HepG2 (cell line): Measurements from ENCODE around the gene CYSRT1. TPM values are rescaled to one million over a fixed set of nuclear protein-coding genes. Genes with fewer than 3 reads are reported as not detected.
A peak's percentile ranks its signal among the peaks of the same experiment; 100 is the strongest.

Source experiments
- AHR ChIP-seq: IDR thresholded peaks from 2 replicates; pipeline ENCODE4 v1.6.1; 2018; ENCODE audit warnings: missing genetic modification reagents, missing compliant biosample characterization
- DMAP1 ChIP-seq: IDR thresholded peaks from 2 replicates; pipeline ENCODE4 v1.6.1; 2016
- GMEB1 ChIP-seq: sonication (generic); formaldehyde crosslinking; IDR thresholded peaks from 2 replicates; pipeline ENCODE4 v1.5.1; 2020; ENCODE audit warnings: missing genetic modification reagents, mild to moderate bottlenecking, borderline replicate concordance
- IKZF4 ChIP-seq: sonication (generic); formaldehyde crosslinking; IDR thresholded peaks from 2 replicates; pipeline ENCODE4 v1.5.1; 2020; ENCODE audit warnings: borderline replicate concordance, mild to moderate bottlenecking, low read depth, missing genetic modification reagents; ENCODE audit errors: not compliant biosample characterization
- MBD4 ChIP-seq: IDR thresholded peaks from 2 replicates; pipeline ENCODE4 v1.6.1; 2012; ENCODE audit warnings: low read length, inconsistent platforms, borderline replicate concordance
- NR2F6 ChIP-seq, 2 experiments: IDR thresholded peaks; 2 replicates each; pipeline ENCODE4 v1.6.1; 2016; ENCODE audit warnings: antibody characterized with exemption in 1 of 2, mild to moderate bottlenecking in 1 of 2
- POLR2A ChIP-seq, 2 experiments: IDR thresholded peaks; 2 replicates each; pipeline ENCODE4 v1.6.1; 2011; ENCODE audit warnings: low read depth in 2 of 2, low read length in 2 of 2, mild to moderate bottlenecking in 1 of 2, moderate library complexity in 1 of 2; ENCODE audit not compliant: insufficient read depth in 1 of 2
- SP5 ChIP-seq: IDR thresholded peaks from 2 replicates; pipeline ENCODE4 v1.6.1; 2016; ENCODE audit warnings: low read depth, borderline replicate concordance
- TFAP4 ChIP-seq: sonication (generic); IDR thresholded peaks from 2 replicates; pipeline ENCODE4 v1.6.1; 2016; ENCODE audit warnings: low read depth, borderline replicate concordance
- TRIM22 ChIP-seq: fragments of 450-650 bp; IDR thresholded peaks from 2 replicates; pipeline ENCODE4 v1.6.1; 2017
- ZBTB2 ChIP-seq: sonication (generic); formaldehyde crosslinking; IDR thresholded peaks from 2 replicates; pipeline ENCODE4 v1.8.0; 2022; ENCODE audit warnings: low read depth, missing genetic modification reagents
- ZNF280D ChIP-seq: sonication (generic); formaldehyde crosslinking; IDR thresholded peaks from 2 replicates; pipeline ENCODE4 v1.5.1; 2020; ENCODE audit warnings: mild to moderate bottlenecking, missing genetic modification reagents
- ZNF30 ChIP-seq: sonication (generic); formaldehyde crosslinking; IDR thresholded peaks from 2 replicates; pipeline ENCODE4 v1.5.0; 2020; ENCODE audit warnings: mild to moderate bottlenecking, missing genetic modification reagents
- ZNF576 ChIP-seq: sonication (generic); formaldehyde crosslinking; IDR thresholded peaks from 2 replicates; pipeline ENCODE4 v1.4.0; 2020; ENCODE audit warnings: mild to moderate bottlenecking, missing genetic modification reagents
- ZNF616 ChIP-seq: sonication (generic); formaldehyde crosslinking; IDR thresholded peaks from 2 replicates; pipeline ENCODE4 v1.5.0; 2020; ENCODE audit warnings: low read depth, mild to moderate bottlenecking, missing genetic modification reagents
- ZNF639 ChIP-seq: conservative IDR thresholded peaks from 2 replicates; pipeline ENCODE4 v1.6.1; 2018; ENCODE audit warnings: missing genetic modification reagents
- ZNF674 ChIP-seq: sonication (generic); formaldehyde crosslinking; IDR thresholded peaks from 2 replicates; pipeline ENCODE4 v1.5.0; 2020; ENCODE audit warnings: low read depth, mild to moderate bottlenecking, missing genetic modification reagents
- ZNF790 ChIP-seq: sonication (generic); formaldehyde crosslinking; IDR thresholded peaks from 2 replicates; pipeline ENCODE4 v1.8.0; 2022; ENCODE audit warnings: missing genetic modification reagents, mild to moderate bottlenecking, borderline replicate concordance
- ZSCAN20 ChIP-seq: sonication (generic); formaldehyde crosslinking; IDR thresholded peaks from 2 replicates; pipeline ENCODE4 v1.4.0; 2020; ENCODE audit warnings: missing genetic modification reagents, mild to moderate bottlenecking, borderline replicate concordance
- polyA plus RNA-seq, 8 experiments: library from polyadenylated mRNA; depleted of rRNA in 3 of 8; stranded (reverse) in 7 of 8; unstranded in 1 of 8; fragments of >200 nt; fragmentation: Illumina TruSeq in 4 of 8; extraction: Trizol in 4 of 8; gene quantifications; 2 replicates each; pipeline versions ENCODE4 v1.2.1 to v1.2.3, GENCODE V29; 2011 to 2016; ENCODE audit warnings: low read depth in 4 of 8, missing spikeins in 1 of 8, mixed read lengths in 1 of 8; ENCODE audit not compliant: insufficient read depth in 1 of 8
- total RNA-seq, 5 experiments: library from RNA; depleted of rRNA; stranded (reverse); fragments of >200 nt; fragmentation: Illumina TruSeq; extraction: Trizol; gene quantifications; 2 replicates each; pipeline ENCODE4 v1.2.3, GENCODE V29; 2016; ENCODE audit warnings: low read depth in 1 of 5

The CYSRT1 gene
- total and polyA plus RNA-seq, 2 of the 13 experiments (the other 11 are each of a cell fraction or from before 2014, with no cell fraction given) = 1.5 to 2.1 TPM

GRCh38 chr9:137240318-137240840 is 15.4 kb downstream of the CYSRT1 start (continued):
- TF ChIP-seq ZNF639 (peak; percentile 97), IKZF4 (CRISPR knock-in tag) (peak; percentile 78), SP5 (0 out of 2 replicates have a peak, but pooled peaks have one; percentile 34), NR2F6 (IDR thresholded peaks at IDR 0.05) (no peak), NR2F6 (CRISPR knock-in tag; IDR thresholded peaks at IDR 0.05) (peak; percentile 45; the same call in 1 of the 2 replicates), ZNF790 (CRISPR knock-in tag) (peak; percentile 93; the same call in 1 of the 2 replicates), ZBTB2 (peak; percentile 94; the same call in 1 of the 2 replicates), POLR2A (IDR thresholded peaks at IDR 0.05; ENCODE audit: insufficient read depth in 1 of 2, low read depth in 2 of 2, low read length in 2 of 2) (peak in 1 of 2 experiments; percentile 50; a peak in 1 of 4 replicates), DMAP1 (CRISPR knock-in tag) (peak; percentile 87), ZNF674 (CRISPR knock-in tag) (no peak), ZNF576 (CRISPR knock-in tag) (no peak), AHR (0 out of 2 replicates have a peak, but pooled peaks have one; percentile 57), TRIM22 (no peak), ZNF616 (peak; percentile 93), MBD4 (no peak), ZNF280D (CRISPR knock-in tag) (peak; percentile 54; the same call in 1 of the 2 replicates), ZSCAN20 (peak; percentile 88; the same call in 1 of the 2 replicates), TFAP4 (peak; percentile 14; the same call in 1 of the 2 replicates), GMEB1 (CRISPR knock-in tag) (peak; percentile 41; the same call in 1 of the 2 replicates), ZNF30 (CRISPR knock-in tag) (peak; percentile 64; the same call in 1 of the 2 replicates)
